Activated CD8-positive, alpha-beta memory T cell treated with anti-CD3 and anti-CD28 coated beads for 48 hours (primary cell): ENCODE results near the gene KLC1.
A peak's percentile ranks its signal among the peaks of the same experiment; 100 is the strongest.
"Not testable (repeated sequence)": the region's sequence is repeated elsewhere in the genome, so short reads cannot be mapped to it uniquely, and the experiment has no call there.

Experiments used
- DNase-seq, 3 experiments: peaks; one replicate each; pipeline ENCODE4 v3.0.0-alpha.2; 2020; ENCODE audit warnings: low read depth in 2 of 3, low spot score in 2 of 3

The KLC1 gene

DNA sequence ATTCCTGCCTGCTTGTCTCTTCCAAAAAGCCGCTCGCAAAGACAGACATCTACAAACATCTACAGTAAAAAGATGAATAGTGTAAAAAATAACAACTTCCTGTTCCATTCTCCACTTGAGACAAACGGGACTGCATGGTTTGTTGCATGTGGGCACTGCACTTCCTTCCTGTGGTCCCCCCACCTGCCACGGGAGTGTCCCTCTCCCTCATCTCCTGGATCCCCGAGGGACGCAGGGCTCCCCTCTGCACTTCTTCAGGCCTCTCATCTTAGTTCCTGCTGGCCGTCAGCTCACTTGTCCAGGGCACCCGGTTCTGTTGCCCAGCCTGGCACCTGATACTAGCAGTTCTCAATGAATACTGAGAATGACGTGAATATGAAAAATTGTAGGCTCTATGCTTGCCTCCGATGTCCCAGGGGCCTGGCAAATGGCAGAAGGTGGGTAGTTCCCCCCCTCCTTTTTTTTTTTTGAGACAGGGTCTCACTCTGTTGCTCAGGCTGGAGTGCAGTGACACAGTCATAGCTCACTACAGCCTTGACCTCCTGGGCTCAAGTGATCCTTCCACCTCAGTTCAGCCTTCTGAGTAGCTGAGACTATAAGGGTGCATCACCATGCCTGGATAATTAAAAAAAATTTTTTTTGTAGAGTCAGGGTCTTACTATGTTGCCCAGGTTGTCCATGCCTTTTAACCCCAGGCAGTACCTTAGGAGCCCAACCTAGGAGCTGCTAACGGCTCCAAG lies 3.5 kb upstream of the KLC1 start:
- DNase-seq = no peak

DNA sequence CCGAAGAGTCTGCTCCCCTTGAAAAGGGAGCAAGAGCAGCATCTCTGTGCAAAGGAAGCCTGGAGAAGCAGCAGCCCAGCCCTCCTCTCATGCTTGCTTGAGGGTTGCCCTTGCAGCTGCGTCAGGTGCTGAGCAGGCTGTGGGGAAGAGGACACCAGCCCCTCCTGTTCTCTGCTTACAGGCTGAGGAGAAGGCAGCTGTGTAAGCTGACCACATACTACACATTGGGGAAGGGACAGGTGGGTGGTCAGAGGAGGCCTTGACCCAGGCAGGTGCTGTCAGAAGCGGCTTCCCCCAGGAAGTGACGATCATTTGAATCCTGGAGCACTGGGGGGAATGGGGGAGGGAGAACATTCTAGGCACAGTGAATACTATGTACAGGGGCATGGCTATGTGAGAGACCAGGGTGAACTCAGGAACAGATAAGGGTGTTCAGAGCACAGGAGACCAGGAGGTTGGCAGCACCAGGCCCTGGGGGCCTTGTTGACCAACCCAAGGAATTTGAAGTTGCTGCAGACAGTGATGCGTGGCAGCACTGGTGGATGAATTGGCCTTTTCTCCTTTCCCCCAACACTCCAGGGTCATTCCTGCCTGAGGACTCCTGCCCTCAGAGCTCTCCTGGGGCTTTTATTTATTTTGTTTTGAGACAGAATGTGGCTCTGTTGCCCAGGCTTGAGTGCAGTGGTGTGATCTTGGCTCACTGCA lies 2.7 kb upstream of the KLC1 start:
- no peak for DNase-seq

DNA sequence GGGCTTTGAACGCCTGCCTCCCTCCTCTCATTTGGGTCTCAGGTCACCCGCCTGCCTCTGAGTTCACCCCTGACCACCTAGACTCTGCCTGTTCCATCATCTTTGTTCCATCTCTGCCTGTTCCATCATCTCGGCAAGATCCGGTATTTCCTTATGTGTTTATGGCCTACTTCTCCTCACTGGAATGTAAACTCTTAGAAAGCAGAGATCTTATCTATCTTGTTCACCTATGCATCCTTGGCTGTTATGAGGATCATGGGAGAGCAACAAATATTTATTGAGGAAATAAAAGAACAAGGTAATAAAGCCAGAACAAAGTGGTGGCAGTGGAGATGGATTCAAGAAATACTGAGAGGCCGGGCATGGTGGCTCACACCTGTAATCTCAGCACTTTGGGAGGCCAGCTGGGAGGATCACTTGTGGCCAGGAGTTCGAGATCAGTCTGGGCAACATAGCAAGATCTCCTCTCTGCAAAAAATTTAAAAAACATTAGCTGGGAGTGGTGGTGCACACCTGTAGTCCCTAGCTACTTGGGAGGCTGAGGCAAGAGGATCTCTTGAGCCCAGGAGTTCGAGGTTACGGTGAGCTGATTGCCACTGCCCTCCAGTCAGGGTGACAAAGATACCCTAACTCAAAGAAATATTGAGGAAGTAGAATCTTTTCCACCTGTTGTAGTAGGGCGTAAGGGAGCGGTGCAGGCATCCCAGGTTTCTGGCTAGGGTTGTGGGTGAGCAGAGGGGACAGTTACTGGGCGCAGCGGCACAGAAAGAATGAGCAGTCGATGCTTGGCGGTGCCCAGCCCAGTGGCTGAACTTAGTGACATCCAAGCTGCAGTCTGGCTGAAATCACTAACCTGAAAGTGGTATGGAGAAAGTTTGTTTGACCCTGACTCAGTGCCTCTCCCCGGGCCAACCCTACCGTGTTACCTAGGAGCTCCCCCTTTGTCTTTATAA lies 1.7 kb upstream of the KLC1 start:
- no peak for DNase-seq

DNA sequence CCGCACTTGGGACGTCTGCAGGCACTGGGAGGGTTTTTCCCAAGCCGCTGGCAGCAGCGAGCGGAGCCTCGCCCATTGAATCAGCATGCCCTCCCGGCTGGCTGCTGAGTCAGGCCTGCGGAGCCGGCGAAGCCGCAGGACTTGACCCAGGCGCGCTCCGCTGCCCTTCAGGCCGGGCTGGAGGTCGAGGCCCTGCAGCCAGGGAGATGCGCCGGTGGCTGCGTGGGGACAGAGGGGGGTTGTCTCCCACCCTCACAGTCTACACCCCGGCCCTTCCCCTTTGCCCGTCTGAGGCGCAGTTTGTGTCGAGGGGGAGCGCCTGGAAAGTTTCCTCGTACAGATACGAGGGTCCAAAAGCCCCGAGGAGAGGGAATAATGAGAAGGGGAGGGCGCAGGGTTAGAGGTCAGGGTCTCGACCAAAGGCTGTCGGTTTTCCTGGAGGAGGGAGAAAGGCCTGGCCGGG lies 759 bp upstream of the KLC1 start:
- no peak for DNase-seq

DNA sequence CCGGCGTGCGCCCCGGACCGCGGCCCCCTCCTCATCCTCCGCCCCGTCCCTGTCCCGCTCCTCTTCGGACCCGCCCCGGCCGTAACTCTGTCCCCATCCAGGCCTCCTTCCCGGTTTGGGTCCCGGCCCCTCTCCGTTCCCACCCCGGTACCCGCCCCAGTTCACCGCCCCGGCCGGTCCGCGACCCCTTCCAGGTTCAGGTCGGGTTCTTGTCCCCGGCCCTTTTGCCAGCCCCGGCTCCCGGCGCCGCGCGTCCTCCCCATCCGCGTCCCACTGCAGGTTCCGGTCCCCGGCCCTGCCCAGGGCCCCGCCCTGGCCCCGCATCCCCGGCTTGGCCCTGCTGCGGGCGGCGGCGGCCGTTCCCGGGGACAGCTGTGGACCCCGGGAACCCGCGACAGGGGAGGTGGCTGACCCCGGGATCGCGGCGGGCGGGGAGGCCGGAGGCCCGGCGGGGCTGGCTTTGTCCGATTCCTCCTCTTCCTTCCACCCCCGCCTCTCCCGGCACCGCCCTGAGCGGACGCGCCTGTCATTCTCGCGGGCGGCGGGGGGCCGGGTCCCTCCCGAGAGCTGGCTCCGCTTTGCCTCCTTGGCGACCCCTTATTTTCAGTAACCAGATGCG lies 601 bp downstream of the KLC1 start:
- DNase-seq = peak in 2 of 3 experiments; percentile 17 to 31

DNA sequence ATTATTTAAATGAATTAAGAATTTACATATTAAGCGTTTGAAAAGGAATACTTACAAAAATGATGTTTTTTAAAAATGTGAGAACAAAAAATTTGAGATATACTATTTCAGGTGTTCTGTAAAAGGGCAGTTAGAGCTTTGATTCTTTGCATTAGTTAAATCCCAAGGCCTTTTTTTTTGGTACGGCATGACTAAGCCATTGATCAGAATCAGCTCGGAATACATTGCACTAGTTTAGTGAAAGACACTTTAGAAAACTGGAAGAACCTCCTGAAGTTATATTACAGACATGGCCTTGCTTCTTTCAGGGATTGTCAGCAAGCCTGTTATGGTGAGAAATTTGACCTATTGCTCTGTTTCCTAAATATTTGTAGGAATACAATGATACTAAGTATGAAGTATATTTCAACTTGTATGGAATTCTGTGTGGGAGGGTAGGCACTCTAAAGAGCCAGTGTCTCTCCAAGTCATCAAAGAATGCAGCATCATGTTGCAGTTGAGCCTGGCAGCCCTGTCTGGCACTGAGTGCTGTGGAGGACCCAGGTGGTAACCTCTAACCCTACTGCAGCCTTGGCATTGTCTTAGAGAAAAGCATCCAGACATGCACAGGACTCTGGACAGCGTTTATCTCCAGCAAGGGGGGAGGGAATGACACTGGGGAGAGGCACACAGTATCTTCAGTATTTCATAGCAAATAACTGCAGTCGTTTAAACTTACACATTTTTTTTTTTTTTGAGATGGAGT lies 1.5 kb downstream of the KLC1 start:
- DNase-seq = no peak

DNA sequence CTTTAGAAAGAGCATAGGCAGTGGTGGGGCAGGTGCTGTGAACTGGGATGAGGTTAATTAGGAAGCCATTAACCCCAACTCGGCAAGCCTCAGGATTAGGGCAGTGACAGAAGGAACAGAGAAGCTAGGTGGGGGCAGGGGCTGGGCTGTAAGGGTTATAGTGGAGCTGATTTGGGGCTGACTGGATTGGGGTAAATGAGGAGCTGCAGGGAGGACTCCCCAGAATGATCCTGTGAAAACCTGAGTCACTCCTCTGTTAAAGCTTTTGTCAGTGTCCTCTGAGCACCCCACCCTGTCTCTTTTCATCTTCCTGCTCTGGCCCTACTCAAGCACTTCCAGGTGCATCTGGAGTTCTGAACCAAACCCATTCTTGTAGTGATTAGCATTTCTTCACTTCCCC lies 4.4 kb downstream of the KLC1 start:
- no peak for DNase-seq

DNA sequence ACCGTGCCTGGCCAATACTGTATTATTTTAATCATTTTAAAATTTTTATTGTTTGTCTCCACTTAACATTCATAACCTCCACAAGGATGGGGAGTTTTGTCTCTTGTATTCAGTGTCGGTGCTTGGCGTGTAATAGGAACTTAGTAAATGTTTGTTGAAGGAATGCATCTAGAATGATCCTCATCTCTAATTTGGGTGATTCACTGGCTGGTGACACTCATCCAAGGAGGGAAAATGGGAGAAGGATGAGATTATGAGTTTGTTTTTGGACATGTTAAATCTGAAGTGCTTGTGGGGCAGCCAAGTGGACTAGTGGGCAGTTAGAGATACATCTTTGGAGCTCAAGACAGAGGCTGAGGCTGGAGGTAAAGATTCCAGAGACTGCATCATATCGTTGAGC lies 5.1 kb downstream of the KLC1 start:
- no peak for DNase-seq

DNA sequence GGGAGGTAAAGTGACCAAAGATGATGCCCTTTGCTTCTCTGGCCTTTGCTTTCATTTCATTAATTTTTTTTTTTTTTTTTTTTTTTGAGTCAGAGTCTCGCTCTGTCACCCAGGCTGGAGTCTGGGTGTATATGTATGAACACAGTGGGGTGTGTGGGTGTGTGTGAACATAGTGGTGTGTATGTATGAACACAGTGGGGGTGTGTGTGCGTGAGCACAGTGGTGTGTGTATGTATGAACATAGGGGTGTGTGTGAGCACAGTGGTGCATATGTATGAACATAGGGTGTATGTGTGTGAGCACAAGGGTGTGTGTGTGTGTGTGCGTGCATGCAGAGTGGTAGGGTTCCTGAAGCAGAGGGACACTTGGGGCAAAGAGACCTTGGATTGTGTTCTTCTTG lies 9.6 kb downstream of the KLC1 start:
- no peak for DNase-seq

DNA sequence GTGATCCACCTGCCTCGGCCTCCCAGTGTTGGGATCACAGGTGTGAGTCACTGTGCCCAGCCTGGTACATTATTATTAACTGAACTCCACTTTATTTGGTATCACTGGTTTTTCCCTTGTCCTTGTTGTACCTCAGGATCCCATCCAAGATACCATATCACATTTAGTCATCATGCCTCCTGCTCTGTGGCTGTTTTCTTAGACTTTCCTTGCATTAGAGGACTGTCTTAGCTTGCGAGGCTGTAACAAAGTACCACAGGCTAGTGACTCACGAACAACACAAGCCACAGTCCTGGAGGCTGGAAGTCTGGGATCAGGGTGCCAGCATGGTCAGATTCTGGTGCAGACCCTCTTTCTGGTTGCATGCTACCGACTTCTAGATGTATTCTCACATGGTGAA lies 12.2 kb downstream of the KLC1 start:
- DNase-seq = no peak

DNA sequence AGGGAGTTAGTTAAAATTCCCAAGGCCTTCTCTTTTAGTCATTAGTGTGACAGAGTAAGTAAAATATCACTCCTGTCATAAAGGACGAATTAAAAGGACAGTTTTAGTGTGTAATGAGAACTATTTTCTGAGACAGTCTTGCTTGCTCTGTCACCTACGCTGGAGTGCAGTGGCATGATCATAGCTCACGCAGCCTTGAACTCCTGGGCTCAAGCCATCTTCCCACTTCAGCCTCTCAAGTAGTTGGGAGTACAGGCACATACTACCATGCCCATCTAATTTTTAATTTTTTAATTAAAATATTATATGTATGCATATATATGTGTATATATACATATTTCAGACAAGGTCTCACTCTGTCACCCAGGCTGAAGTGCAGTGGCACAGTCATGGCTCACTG lies 17.2 kb downstream of the KLC1 start:
- DNase-seq = no peak

DNA sequence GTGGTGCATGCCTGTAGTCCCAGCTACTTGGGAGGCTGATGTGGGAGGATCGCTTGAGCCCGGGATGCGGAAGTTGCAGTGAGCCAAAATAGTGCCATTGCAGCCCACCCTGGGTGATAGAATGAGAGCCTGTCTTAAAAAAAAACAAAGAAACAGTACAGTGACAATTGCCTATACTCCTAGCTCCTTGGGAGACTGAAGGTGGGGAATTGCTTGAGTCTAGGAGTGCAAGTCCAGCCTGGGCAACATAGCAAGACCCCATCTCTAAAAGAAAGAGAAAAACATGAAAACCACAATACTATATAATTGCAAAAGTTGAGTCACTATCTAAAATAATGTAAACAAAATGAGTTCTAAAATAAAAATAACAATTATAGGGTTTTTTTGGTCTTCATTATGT lies 20.0 kb downstream of the KLC1 start:
- no peak for DNase-seq

DNA sequence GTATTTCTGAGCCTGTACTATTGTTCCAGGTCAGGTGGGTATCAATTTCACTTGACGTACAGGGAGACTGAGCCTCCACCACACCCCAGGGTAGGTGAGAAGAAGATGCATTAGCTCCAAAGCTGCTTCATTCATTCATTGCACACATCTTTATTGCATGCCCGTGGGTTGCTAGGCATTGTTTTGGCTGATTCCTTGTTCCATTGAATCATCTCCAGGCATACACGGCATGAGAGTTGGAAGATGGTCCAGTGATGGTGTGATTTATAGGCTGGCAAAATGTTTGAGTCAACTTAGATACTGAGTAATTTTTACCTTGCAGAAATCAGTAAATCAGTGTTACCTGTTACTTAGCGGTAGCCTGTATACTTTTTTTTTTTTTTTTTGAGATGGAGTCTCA lies 21.2 kb downstream of the KLC1 start:
- DNase-seq = no peak

DNA sequence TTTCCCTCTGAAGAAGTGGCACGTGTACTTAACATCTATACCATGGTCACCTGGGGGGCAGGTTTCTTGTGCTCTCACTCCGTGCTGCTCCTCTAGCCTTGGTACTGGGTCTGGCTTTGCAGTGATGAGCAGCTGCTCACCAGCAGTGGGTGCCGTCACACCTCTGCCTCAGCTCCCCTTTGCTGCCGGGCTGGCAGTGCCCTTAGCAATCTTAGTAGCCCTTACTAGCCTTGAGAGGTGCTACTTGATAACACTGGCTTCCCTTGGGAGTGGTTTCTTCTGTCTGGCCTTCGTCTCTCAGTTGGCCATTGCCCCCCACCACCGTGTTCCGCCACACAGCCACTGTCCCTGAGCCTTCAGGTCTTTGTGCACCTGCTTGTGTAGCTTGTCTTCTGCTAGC lies 22.6 kb downstream of the KLC1 start:
- DNase-seq = no peak

DNA sequence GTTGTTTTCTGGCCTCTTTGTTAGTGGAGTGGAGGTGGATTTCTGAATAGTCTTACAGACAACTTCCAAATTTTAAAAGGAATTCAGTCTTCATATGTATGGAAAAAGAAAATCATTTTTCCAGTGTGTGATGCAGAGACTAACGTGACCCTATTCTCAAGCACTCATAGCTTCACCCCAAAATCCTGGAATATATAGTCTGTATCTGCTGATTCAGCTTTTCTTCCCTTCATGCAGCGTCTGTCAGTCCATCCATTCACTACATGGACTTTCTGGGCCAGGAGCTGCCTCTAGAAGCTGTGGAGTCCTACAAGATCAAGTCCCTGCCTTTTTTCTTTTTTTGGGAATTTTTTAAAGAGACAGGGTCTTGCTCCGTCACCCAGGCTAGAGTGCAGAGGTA lies 23.8 kb downstream of the KLC1 start:
- no peak for DNase-seq

DNA sequence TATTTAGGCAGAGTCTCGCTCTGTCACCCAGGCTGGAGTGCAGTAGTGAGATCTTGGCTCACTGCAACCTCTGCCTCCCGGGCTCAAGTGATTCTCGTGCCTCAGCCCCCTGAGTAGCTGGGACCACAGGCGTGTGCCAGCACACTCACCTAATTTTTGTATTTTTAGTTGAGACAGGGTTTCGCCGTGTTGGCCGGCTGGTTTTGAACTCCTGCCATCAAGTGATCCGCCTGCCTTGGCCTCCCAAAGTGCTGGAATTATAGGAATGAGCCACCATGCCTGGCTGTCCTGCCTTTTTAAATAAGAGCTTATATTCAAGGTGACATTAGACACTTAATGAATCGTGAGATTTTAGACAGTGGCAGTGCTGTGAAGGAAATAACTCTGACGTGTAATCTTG lies 24.3 kb downstream of the KLC1 start:
- not testable (repeated sequence) for DNase-seq

DNA sequence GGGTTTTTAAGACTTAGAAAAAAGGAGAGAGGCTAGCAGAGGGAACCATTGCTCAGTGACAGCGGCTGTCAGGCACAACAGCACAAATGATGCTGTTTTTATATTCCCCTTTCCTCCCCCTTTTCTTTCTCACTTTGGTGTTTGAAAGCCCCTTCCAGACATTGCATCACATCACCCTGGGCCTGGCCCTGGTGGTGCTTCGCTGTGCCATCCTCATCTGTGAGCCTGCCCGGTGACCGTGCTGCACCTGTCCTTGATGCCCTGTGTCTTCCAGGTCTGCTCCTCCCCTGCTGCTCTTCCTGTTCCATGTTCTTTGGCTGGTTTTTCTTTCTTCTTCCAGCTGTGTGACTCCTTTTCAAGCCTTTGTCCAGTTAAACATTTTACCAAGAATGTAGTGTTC lies 24.8 kb downstream of the KLC1 start:
- no peak for DNase-seq

DNA sequence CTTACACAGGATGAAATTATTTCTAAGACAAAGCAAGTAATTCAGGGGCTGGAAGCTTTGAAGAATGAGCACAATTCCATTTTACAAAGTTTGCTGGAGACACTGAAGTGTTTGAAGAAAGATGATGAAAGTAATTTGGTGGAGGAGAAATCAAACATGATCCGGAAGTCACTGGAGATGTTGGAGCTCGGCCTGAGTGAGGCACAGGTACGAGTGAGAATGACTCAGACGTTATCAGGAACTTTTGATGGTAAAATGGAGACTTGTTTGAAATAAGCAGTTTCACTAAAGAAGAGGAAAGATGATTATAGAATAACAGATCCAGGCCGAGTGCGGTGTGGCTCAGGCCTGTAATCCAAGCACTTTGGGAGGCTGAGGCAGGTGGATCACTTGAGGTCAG lies 25.6 kb downstream of the KLC1 start:
- no peak for DNase-seq

DNA sequence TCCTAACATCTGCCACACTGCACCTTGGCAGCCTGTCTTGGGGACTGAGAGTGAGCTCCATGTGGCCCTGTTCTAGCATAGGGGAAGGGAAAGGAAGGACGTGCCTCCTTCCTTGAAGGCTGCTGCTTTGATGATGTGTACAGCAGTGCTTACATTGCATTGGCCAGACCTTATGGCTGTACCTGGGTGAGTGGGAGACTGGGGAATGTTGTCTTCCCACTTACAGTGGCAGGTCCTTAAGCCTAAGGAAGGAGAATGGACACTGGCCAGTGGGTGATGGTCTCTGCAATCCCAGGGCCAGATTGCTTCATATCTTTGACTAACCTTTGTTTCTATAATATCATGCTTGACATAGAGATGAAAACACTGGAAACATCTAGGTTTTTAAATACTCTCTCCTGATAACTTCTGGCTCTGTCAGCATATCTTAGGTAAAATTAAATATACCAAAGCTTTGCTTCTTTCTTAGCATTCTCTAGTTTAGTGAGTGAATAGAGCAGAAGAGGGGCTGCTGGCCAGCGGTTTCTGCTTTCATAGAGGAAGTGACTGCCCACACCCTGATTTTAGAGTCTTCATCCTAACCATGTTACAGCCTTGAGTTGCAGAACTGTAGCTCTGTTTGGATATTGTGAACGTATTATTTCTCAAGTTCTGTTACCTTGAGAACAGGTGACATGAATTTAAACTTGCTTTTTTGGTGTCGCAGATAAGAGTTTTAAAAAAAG lies 27.2 kb downstream of the KLC1 start:
- no peak for DNase-seq

DNA sequence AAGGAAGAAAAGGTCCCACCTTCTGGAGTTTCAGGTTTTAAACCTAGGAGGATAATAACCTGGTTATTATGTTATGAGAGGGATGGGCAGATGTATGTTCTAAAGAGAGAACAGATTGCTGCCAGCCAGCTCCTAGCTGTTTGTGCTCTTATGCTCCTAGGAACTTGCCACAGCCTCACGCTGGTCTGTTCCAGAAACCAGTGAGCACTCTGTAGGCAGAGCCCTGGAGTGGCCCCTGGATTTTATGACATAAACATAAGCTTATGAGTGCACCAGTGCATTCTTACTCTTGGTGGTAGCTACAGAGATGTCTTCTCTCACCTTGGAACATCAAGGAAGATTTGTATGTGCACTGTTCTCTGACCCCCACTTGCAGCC lies 27.7 kb downstream of the KLC1 start:
- DNase-seq = no peak
